Activated CD4-positive, alpha-beta T cell treated with anti-CD3 and anti-CD28 coated beads for 48 hours (primary cell): ENCODE results near the gene PHF21A.
"Not testable (repeated sequence)": the region's sequence is repeated elsewhere in the genome, so short reads cannot be mapped to it uniquely, and the experiment has no call there.

Experiments
- DNase-seq: peaks from one replicate; pipeline ENCODE4 v3.0.0-alpha.2; 2020

The PHF21A gene

GRCh38 chr11:45919806-45920530 is 201.3 kb downstream of the PHF21A start:
- no peak for DNase-seq

DNA sequence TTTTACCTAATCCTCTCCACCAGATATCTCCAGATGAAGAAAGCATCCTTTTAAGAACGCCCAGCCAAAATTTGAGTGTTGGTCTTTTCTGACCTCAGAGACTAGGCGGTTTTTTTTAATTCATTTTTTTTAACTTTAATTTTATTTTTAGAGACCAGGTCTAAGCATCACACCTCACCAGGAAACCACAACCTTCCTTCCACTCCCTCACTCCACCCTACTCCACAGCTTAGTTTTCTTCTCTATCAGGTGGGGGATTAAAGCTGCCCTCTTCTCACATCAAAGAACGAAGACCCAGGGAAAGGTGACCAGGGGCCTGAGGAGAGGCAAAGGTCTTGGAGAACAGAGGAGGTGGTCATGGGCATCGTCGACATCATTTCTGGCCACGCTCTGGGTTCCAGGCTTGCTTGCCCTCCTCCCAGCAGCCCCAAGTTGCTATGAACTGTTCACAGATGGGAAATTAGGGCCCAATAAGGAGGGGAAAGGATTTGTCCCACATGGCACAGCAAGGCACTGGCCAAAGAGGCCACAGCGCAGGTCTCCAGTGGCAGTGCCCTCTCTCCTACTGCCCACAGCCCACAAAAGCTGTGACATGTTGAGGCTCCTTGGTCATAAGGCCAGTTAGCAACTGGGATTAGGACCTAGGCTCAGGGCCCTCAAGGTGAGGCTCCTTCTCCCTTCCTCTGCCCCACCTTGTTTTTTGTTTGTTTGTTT is 202.1 kb downstream of the PHF21A start:
- no peak for DNase-seq

DNA sequence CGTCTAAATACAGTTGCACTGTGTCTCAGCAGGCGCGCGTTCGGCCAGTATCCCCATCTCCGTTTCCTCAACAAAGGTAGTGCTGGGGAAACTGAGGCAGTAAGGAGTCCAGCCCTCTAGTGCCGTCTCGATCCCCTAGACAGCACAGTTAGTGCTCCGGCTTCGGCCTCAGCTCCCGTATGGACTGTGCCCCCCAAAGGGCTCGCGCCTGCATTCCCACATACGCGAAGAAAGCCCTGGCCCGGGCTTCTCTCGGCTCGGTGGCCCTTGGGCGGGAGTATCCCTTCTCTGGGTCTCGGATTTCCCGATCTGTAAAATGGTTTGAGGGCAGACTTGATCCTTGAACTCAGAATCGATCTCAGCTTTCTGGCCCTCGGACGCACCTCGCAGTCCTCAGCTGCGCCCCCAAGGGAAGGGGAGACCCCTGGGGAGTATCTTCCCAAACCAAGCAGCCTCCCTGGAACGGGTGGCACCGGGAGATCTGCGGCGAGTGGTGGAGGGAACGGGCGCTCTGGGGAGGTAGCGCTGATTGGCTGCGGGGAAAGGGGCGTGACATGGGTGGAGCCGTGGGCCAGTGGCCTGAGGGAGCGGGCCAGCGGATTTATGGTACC is 202.8 kb downstream of the PHF21A start:
- peak; percentile 75 for DNase-seq

DNA sequence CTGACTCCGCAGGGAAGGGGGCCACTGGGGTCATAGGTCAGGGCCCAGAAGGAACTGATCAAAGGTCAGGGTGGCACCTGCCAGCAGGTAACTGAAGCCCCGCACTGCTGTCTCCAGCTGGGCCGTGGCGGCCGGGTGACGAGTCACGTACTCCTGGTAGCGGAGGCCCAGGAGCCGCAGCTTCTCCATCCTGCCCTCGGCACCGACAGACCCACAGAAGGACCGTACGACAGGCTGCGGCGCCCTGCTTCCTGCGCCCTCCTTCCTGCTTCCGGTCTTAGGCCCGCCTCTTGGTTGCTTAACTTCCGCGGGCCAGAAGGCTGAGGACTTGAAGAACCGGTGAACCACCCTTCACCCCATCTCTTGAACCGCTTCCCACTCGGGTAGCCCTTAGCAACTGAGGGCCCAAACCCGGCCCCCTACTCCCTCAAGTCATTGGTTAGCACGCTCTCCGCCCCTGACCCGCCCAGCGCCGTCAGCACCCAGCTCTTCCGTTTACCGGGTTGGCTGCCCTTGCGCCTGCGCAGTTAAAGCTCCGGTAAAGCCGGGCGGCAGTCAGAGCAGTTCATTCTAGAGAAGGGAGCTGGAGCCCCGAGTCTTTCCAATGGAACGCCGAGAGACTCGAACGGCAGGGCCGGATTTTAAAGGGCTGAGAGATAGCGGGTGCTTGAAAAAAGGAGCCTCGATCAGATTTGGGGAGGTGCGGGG is 203.5 kb downstream of the PHF21A start, which contains the start of gene PEX16:
TSS of gene PEX16 (minus strand) at position 255 of the 708 bp plus-strand sequence. CDS start at position 189, 66 bp downstream.
- DNase-seq = peak; percentile 97

- DNase-seq = peak; percentile 43
Measured at GRCh38 chr11:45917286-45917622, 204.0 kb downstream of the PHF21A start.

- no peak for DNase-seq
Measured at GRCh38 chr11:45915446-45915845, 205.8 kb downstream of the PHF21A start.

GRCh38 chr11:45913942-45914635 is 207.2 kb downstream of the PHF21A start:
- no peak for DNase-seq

- no peak for DNase-seq
Measured at GRCh38 chr11:45913514-45913913, 207.7 kb downstream of the PHF21A start.

DNA sequence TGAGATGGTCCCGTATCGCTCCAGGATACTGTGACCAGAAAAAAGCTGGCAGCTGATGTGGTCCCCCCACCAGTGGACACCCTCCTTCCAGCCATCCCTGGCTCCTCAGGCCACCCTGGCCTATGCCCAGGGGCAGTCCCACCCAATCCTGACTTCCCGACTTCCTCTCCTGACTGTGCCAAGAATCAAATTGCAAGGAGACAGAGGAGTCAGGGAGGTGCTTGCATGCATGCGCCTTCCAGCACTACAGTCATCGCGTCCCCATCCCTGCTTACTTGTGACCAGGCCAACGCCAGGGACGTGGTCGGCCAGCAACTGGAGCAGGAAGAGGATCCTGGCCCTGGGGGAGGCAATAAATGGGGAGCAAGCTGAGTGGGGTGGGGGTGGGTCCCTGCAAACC is 210.6 kb downstream of the PHF21A start:
- no peak for DNase-seq

- DNase-seq = no peak
Measured at GRCh38 chr11:45909594-45910475, 211.4 kb downstream of the PHF21A start.

DNA sequence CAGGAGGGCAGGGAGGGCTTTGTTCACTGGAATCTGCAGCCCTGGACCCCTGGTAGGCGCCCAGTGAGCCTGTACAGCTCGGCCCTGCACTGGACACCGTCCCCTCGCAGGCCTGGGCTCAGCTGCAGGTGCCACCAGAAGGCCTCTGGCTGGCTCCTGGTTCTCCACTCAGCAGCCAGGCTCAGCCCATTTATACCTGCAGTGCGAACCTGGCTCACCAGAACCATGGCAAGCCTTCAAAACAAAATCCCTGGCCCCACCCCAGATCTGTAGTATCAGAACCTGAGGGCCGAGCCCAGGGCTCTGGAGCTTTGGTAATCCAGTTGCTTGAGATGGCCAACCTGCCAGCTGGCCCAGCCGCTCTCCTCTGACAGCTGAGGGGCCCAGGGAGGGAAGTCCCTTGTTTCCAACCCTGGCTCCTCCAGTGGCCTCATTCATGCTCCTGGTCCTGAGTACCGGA is 213.3 kb downstream of the PHF21A start:
- no peak for DNase-seq

DNA sequence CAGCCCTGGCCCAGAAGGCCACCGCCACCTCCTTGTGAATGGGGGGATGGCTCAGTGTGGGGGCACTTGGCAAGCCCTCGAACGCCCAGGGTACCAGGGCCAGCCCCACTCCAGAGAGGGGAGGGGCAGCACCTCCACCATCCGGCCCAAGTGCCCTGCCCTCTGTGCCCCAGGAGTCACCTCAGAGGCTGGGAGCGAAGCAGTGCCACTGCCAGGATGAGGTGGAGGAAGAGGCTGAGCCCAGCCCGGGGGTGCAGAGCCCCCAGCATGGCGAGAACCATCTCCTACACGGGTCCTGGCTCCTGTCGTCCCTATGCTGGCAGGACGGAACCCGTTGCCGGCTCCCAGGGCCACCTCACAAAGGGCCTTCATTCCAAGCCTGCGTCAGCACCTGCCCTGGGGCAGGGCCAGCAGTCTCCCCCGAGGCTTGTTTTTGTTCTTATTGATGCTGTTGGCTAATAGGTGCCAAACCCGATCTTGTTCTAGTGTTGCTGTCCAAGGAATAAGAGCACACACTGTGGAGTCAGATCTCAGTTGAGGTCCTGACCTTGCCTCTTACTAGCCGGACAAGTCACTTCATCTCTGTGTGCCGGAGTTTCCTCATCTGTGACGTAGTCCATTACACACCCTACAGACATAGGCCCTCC is 214.2 kb downstream of the PHF21A start, which contains the start of gene FREY1:
TSS of gene FREY1 (minus strand) at position 307 of the 647 bp plus-strand sequence. CDS start at position 281, 26 bp downstream.
- no peak for DNase-seq

GRCh38 chr11:45906096-45906682 is 215.1 kb downstream of the PHF21A start:
- no peak for DNase-seq

GRCh38 chr11:45905576-45905975 is 215.7 kb downstream of the PHF21A start:
- not testable (repeated sequence) for DNase-seq

DNA sequence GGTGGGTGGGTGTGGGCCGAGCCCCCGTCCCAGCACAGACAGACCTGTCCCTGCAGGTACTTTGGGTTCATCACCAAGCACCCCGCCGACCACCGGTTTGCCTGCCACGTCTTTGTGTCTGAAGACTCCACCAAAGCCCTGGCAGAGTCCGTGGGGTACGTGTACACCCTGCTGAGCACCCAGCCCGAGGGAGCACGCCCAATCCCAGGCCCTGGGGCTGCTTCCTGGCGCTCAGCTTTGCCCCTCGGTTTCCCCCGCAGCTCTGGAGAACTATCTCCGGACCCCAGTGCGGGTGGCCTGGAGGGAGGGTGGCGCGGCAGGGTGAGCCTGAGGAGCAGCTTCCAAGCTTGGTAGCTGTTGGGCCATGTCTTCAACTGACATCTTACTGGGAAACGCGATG is 216.2 kb downstream of the PHF21A start:
- DNase-seq = no peak

DNA sequence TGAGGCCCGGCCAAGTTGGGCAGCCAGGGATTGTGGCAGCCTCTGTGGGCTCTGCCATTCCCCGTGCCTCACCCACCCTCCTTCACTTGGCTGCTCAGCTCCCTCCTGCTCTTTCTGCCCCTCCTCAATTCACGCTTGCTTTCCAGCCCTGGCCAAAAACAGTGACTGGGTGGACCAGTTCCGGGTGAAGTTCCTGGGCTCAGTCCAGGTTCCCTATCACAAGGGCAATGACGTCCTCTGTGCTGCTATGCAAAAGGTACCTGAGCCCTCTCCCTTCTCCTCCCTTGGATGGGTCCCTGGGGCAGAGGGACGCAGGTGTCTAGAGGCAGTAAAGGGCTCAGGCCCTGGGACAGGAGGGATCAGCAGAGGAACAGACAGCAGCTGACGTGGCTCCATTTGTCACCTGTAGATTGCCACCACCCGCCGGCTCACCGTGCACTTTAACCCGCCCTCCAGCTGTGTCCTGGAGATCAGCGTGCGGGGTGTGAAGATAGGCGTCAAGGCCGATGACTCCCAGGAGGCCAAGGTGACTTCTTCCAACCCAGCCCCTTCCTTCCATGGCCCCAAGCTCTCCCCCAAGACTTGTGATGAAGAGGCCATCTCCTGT is 216.8 kb downstream of the PHF21A start:
- DNase-seq = no peak

DNA sequence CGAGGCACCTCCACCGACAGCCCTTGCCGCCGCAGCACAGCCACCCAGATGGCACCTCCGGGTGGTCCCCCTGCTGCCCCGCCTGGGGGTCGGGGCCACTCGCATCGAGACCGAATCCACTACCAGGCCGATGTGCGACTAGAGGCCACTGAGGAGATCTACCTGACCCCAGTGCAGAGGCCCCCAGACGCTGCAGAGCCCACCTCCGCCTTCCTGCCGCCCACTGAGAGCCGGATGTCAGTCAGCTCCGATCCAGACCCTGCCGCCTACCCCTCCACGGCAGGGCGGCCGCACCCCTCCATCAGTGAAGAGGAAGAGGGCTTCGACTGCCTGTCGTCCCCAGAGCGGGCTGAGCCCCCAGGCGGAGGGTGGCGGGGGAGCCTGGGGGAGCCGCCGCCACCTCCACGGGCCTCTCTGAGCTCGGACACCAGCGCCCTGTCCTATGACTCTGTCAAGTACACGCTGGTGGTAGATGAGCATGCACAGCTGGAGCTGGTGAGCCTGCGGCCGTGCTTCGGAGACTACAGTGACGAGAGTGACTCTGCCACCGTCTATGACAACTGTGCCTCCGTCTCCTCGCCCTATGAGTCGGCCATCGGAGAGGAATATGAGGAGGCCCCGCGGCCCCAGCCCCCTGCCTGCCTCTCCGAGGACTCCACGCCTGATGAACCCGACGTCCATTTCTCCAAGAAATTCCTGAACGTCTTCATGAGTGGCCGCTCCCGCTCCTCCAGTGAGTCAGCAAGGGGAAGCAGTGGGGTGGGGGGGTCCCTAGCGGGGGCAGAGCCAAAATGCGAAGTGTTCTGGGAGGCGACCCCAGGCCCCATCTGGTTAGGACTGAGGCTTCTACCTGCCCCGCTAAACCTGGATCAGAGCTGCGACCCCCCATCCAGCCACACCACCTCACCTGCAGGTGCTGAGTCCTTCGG is 218.5 kb downstream of the PHF21A start:
- no peak for DNase-seq

GRCh38 chr11:45901626-45902025 is 219.6 kb downstream of the PHF21A start:
- DNase-seq = no peak
